ENCODE data around the gene ALMS1.
"Not testable (repeated sequence)": the region's sequence is repeated elsewhere in the genome, so short reads cannot be mapped to it uniquely, and the experiment has no call there.

ALMS1 gene

GRCh38 chr2:73504850-73505249 lies 119.2 kb downstream of the ALMS1 start:
- FAIRE-seq, result not testable (repeated sequence)

GRCh38 chr2:73510470-73510869 lies 124.8 kb downstream of the ALMS1 start:
- not testable (repeated sequence) for FAIRE-seq

DNA sequence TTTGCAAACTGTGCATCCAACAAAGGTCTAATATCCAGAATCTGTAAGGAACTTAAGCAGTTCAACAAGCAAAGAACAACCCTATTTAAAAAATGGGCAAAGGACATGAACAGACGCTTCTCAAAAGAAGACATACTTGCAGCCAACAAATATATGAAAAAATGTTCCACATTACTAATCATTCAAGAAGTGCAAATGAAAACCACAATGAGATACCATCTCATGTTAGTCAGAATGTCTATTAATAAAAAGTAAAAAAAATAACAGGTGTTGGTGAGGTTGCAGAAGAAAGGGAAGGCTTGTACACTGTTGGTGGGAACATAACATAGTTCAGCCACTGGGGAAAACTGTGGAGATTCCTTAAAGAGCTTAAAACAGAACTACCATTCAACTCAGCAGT lies 130.4 kb downstream of the ALMS1 start:
- no peak for FAIRE-seq

- FAIRE-seq, result no peak
These were observed 143.1 kb downstream of the ALMS1 start for GRCh38 chr2:73528688-73529087.

- not testable (repeated sequence) for FAIRE-seq
These were observed 145.1 kb downstream of the ALMS1 start for GRCh38 chr2:73530773-73531172.

- no peak for FAIRE-seq
These were observed 146.7 kb downstream of the ALMS1 start for GRCh38 chr2:73532381-73532780.

DNA sequence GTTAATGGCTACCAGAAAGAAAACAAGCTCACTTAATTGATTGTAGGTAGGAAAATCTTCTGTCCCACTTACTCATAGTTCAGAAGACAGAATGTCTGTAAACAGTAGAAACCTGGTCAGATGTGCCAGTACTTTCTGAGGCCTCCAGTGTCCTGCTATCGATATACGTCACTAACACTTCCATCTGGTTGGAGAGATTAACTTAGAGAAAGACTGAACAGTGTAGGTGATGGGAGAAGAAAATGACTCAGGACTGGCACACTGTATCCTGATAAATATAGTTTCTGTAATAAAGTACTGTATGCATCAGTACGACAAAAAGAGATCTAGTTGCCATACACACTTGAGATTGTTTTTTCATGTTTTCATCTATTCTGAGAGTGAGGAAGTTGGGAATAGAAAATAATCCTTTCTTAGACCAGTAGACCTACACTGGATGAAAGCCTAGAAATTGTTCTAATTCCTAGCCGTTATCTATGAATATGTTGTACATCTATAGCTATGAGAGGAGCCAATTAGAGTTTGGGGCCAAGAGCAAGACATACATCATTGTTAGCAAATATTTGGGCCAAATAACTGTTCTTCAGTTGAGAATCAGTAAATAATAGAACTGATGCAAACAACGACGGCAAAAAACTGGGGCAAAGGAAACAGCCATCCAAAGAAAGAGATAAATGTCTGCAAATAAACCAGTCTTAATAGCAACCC lies 150.7 kb downstream of the ALMS1 start:
- FAIRE-seq, result no peak

GRCh38 chr2:73560875-73561274 lies 175.2 kb downstream of the ALMS1 start:
- FAIRE-seq, result peak; percentile 83

GRCh38 chr2:73561422-73561821 lies 175.8 kb downstream of the ALMS1 start:
- FAIRE-seq, result peak; percentile 5

- FAIRE-seq, result no peak
These were observed 179.3 kb downstream of the ALMS1 start for GRCh38 chr2:73564986-73565385.

DNA sequence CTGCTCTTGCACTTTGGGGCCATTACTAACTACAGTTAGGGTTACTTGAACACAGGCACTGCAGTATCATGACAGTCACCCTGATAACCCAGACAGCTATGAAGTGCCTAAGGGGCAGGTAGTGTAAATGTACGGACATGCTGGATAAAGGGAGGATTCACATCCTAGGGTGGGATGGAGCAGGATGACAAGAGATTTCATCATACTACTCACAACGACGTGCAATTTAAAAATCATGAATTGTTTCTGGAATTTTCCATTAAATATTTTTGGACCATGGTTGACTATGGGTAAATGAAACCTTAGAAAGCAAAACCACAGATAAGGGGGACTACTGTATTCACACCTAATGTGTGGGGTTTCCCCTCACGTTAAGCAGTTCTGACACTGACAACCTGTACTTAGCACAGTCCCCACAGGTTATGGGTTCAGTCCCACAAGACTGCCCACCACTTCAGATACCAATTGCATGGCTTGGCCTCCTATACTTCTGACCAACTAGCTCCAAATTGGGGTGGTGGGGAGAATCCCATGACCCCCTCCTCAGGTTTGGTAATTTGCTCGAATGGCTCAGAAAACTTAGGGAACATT lies 180.7 kb downstream of the ALMS1 start:
- no peak for FAIRE-seq

GRCh38 chr2:73575261-73575660 lies 189.6 kb downstream of the ALMS1 start:
- FAIRE-seq, result no peak

DNA sequence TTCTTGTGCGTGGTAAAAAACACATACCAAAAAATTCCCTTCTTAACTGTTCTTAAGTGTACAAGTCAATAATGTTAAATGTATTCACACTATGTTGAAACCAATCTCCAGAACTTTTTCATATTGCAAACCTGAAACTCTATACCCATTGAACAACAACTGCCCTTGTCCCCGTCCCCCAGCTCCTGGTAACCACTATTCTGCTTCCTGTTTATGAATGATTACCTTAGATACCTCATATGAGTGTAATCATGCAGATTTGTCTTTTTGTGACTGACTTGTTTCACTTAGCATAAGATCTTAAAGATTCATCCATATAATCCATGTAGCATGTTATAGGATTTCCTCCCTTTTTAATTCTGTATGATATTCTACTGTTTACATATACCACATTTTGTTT lies 196.7 kb downstream of the ALMS1 start:
- FAIRE-seq, result no peak

GRCh38 chr2:73588177-73588576 lies 202.5 kb downstream of the ALMS1 start:
- no peak for FAIRE-seq

DNA sequence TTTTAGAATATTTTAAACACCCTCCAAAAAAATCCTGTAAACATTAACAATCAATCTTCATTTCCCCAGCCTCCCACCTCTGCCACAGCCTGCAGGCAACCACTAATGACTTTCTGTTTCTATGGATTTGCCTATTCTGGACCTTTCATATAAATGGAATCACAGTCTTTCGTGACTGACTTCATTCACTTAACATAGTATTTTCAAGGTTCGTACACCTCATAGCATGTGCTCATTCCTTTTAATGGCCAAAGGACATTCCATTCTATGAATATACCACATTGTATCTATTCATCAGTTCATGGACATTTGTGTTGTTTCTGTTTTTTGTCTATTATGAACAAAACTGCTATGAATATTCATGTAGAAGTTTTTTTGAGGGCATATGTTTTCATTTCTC lies 208.0 kb downstream of the ALMS1 start:
- FAIRE-seq, result no peak

DNA sequence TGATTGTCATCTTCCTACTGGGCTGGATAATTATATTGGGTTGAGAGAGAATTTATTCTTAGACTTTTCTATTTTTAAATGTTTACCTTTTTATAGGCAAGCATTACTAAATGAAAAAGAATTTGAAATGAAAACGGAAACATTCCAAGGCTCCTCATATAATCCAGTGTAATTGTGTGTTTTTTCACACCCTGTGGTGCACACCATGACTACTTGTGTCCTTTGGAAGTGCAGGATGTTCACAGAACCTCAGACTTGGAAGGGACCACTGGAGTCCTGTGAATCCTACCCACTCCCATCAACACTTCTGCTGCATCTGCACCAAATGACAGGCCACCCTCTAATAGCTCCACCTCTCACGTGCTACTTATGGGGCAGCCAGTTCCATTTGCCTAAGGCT lies 208.6 kb downstream of the ALMS1 start:
- no peak for FAIRE-seq

- FAIRE-seq, result no peak
These were observed 216.1 kb downstream of the ALMS1 start for GRCh38 chr2:73601780-73602179.

DNA sequence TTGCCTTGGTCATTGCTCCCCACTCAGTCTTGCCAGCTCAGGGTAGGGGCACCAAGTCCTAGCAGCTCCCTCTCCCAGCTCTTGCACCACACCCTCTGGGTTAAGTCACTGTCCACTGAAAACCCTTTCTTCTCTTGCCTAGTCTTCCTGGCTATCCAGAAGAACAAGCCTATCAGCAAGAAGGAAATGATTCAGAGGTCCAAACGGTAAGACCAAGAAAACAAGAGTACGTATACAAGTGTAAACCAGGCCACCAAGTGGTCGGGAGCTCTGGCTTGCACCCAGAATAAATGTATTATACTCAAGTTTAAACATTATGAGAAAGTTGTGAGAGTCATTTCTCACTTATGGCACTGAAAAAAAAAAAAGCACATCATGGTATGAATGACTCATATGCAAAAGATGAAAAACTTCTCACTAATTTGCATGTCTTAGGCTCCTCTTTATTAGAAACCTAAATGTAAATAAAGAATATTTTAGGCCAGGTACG lies 217.5 kb downstream of the ALMS1 start:
- not testable (repeated sequence) for FAIRE-seq

DNA sequence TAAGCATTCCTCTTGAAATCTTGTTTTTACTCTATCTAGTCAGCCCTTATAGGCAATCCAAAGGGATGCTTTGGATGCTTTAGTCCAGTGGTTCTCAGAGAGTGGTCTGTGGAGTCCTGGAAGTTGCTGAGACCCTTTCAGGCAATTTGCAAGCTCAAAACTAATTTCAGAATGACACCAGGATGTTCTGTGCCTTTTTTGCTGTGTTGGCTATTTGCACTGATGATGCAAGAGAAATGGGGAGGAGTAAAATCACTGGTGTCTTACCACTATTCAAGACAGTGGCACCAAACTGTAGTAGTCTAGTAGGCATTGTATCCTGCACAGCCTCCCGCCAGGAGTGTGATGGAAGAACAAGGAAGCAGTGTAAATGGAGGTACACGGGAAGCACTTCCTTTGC lies 219.0 kb downstream of the ALMS1 start:
- not testable (repeated sequence) for FAIRE-seq

DNA sequence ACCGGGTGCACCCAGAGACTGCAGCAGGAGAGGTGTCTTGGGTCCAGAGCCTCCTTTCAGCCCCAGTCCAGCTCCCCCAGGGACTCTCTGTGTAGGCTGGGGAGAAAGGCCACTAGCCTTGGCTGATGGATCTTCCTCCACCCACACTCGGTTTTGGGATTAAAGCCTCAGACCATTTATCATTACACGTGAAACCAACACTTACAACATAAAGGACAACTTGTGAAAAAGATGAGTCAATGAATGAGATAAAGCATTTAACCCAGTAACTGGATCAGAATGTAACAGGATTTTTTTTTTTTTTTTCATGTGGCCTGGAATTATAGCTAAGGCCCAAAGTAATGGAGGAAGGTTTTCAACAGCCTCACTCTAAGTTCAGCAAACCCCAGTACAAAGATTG lies 224.5 kb downstream of the ALMS1 start:
- FAIRE-seq, result no peak

GRCh38 chr2:73611193-73611592 lies 225.6 kb downstream of the ALMS1 start:
- FAIRE-seq, result no peak

GRCh38 chr2:73611867-73612266 lies 226.2 kb downstream of the ALMS1 start:
- no peak for FAIRE-seq

GRCh38 chr2:73614105-73614504 lies 228.5 kb downstream of the ALMS1 start:
- no peak for FAIRE-seq

DNA sequence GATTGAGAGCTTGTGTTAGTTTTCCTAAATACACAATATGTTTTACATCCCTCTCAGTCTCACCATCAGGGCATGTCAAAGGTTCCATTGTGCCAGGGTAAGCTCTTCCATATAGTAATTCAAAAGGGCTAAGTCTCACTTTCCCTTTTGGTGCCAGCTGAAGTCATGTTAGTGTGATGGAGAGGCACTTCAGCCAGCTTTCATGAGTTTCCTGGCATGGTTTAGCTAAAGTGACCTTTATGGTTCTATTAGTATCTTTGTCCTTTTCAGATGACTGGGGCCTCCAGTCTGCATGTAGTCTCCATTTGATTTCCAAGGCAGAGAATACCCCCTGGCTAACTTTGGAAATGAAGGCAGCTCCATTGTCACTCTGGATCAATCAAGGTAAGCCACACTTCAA lies 229.4 kb downstream of the ALMS1 start:
- FAIRE-seq, result no peak

GRCh38 chr2:73619925-73620324 lies 234.3 kb downstream of the ALMS1 start:
- not testable (repeated sequence) for FAIRE-seq

Measured in TTC549 (cell line).